NCI-H2196 (cell line): Measurements from ENCODE around the gene ZNF280C.
"Not testable (repeated sequence)": the region's sequence is repeated elsewhere in the genome, so short reads cannot be mapped to it uniquely, and the experiment has no call there.

Experiments used
- DNase-seq: peaks from one replicate; lab custom pipeline; 2025; ENCODE audit not compliant: unreplicated experiment; lab: John Stamatoyannopoulos, UW

The ZNF280C gene

DNA sequence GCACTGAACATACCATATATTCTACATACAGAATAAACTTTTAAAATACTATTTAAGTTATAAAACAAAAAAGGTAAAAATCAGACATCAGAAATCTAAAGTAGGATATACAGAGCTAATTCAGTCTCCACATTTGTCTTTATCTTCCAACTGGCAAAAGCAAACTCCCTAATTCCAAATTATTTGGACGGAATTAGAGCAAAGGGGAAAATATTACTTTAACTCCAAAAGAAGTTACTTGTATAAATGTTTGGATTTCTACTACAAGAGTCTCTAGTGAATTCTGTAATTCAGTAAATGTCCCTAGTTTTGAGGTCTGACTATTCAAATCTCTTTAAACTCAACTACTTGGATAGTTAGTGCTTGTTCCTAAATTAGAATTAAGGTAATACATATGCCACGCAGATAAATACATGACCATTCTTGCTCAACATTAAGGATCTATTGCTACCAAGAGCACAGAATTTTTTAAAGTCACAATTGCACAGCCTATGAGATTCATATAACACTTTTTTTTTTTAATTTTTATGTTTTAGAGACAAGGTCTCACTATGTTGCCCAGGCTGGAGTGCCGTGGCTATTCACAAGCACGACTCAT, 7.3 kb downstream of the ZNF280C start:
- DNase-seq, result no peak

GRCh38 chrX:130260316-130260715, 8.4 kb downstream of the ZNF280C start:
- no peak for DNase-seq

DNA sequence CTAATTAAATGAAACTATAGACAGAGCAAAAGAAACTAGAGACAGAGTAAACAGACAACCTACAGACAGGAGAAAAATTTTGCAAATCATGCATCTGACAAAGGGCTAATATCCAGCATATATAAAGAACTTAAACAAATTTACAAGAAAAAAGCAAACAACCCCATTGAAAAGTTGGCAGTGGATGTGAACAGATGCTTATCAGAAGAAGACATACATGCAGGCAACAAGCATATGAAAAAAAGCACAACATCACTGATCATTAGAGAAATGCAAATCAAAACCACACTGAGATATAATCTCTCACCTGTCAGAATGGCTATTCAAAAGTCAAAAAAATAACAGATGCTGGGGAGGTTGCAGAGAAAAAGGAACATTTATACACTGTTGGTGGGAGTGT, 14.8 kb downstream of the ZNF280C start:
- no peak for DNase-seq

DNA sequence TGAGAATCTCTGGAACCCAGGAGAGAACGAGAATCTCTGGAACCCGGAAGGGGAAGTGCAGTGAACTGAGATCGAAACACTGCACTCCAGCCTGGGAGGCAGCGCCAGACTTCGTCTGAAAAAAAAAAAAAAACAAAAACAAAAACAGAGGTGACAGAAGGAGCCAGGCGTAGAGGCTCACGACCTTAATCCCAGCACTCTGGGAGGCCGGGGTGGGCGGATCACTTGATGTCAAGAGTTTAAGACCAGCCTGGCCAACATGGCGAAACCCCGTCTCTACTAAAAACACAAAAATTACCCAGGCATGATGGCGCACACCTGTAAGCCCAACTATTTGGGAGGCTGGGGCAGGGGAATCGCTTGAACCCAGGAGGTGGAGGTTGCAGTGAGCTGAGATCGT, 17.0 kb downstream of the ZNF280C start:
- DNase-seq, result no peak

DNA sequence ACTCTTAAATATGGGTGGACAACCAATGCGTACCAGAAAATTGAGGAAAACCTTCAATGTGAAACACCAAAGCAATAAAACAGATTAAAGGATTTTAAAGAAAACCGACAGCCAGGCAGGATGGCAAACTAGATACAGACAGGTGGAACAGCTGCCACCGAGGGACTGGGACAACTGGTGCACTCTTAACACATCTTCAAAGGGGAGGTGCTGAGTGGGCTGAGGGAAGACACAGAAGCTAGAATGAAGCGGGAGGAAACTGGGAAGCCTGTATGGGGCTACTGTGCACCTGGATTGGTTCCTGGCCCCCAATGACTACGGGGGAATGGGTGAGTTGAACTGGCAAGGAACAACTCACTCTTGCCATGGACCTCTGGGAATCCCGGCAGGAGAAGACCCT, 20.7 kb downstream of the ZNF280C start:
- no peak for DNase-seq

DNA sequence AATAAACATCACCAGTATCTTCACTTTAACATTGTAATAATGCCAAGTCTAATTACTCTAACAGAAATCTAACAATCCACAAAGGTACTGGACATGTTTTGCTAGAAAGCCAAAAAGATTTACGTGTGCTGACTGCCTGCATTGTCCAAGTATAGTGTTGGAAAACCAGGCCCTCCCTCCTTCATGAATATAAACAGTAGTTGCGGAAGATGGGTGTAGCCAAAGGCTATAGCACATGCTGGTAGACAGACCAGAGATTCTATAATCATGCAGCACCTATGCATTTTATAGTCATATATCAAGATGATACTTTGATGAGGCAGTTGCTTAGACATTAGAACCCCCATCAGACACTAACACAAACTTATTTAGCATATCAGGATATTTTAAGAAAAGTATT, 22.6 kb downstream of the ZNF280C start:
- no peak for DNase-seq

GRCh38 chrX:130245441-130245840, 23.3 kb downstream of the ZNF280C start:
- no peak for DNase-seq

GRCh38 chrX:130231184-130231583, 37.5 kb downstream of the ZNF280C start:
- DNase-seq, result not testable (repeated sequence)

DNA sequence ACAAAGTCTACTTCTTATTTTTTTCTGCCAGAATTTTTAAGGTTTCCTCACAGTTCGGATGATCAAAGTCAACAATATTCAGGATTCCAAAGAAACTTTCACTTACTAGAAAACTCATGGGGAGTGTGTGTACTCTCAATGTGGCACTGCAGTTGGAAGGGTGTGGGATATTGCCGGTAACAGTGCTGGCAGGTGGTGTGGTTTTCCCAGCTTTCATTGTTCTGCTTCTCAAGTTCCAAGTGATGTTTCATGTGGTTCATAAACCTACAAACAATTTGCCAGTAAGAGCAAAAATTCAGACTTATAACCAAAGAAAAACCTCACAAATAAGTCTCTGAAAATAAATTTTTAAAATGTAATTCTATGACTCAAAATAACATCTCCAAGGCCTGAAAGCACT, 39.8 kb downstream of the ZNF280C start:
- no peak for DNase-seq

DNA sequence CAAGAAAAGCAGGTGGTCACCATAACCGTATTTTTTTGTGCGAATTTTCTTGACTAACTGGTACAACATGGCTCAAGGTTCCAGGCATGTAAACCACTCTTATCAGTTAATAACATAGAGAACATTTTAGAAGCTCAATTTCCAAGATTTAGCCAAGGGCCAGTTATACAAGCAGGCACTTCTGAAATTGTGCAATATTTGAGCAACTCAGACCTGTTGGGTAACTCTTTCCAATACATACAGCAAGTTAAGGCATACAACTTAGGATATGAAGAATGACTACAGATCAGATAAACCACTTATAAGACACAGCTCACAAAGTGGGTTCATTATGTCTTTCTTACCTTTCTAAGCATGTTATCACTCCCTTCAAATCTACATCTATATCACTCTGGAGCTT, 43.9 kb downstream of the ZNF280C start:
- DNase-seq, result no peak

- DNase-seq, result no peak
Measured at GRCh38 chrX:130216320-130216719, 52.4 kb downstream of the ZNF280C start.

DNA sequence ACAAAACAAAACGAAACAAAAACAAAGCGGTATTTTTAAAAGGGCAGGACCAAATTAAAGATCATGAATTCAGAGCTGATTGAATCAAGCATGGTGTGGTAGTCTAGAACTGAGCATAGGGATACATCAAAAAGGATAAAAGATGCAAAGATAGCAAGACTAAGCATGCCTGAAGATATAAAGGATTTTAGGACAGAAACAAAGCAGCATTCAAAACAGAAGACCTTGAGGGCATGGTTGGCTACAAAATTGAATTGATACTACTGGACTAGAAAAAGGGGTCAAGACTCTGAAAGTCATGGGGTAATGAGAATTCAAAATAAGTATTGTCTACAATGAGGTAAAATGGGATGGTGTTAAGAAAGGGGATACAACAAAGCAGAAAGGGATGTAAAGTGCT, 55.3 kb downstream of the ZNF280C start:
- DNase-seq, result no peak

GRCh38 chrX:130212371-130212770, 56.3 kb downstream of the ZNF280C start:
- no peak for DNase-seq

DNA sequence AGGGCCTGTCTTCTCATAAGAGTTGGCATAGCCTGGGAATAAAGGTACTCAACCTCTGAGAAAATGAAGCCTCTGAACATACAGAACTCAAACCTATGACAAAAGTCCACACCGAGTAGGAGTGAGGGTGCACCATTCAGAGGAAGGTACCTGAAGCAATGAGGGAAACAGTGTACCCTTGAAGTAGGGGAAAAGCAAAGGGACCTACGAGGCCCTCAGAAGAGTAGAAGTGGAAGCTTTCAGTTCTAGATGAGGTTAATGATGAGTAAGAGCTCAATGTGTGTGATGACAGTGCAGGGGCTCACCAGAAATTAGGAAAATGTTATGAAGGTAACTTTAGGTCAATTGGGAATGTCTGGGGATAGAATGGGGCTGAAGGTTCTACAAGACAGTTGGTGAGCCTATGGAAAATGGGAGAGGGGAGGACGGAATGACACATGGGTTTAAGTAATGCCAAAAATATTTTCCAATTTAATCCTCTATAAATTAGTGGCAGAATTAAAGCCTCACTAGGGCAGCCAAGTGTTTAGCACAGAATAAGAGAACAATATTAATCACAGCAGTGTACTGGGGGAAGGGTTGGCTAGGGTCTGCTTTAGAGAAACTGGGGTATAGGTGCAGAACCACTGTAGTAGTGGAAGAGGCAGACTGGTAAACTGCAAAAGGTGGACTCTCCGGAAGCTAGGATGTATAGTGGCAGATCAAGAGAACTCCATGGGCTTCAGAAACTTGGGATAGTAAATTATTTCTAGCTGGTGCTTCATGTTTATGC, 57.1 kb downstream of the ZNF280C start:
- no peak for DNase-seq

- DNase-seq, result no peak
Measured at GRCh38 chrX:130204647-130205046, 64.1 kb downstream of the ZNF280C start.

DNA sequence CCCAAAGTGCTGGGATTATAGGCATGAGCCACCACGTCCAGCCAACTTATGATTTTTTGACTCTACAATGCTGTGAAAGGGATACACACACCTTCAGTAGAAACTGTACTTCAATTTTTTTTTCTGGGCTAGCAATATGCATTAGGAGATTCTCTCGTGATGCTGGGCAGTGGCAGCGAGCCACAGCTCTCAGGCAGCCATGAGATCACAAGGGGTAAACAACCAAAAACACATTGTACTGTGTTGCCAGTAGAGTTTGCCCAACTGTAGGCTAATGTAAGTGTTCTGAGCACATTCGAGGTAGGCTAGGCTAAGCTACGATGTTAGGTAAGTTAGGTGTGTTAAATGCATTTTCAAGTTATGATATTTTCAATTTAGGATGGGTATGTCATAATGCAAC, 71.2 kb downstream of the ZNF280C start:
- no peak for DNase-seq

- DNase-seq, result no peak
Measured at GRCh38 chrX:130196466-130196865, 72.2 kb downstream of the ZNF280C start.

- DNase-seq, result no peak
Measured at GRCh38 chrX:130190801-130191200, 77.9 kb downstream of the ZNF280C start.

DNA sequence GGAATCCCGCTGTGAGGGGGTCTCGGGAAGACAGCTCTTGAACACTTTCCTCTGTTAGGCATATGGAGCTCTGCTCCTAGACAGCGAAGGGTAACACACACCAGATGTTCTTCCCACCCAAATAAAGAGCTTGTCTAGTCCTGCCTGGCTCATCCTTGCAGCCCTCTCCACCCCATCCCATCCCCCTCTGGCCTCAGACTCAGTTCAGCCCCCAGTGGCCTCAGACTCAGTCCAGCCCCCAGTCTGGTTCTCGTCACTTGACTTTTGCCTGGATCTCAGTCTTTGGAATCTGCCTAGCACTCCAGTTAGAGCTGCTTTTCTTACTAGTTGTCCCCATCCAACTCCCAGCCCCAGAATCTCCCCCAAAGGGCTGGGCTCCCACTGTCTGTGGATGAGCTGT, 82.0 kb downstream of the ZNF280C start:
- no peak for DNase-seq

- no peak for DNase-seq
Measured at GRCh38 chrX:130184857-130185256, 83.8 kb downstream of the ZNF280C start.

DNA sequence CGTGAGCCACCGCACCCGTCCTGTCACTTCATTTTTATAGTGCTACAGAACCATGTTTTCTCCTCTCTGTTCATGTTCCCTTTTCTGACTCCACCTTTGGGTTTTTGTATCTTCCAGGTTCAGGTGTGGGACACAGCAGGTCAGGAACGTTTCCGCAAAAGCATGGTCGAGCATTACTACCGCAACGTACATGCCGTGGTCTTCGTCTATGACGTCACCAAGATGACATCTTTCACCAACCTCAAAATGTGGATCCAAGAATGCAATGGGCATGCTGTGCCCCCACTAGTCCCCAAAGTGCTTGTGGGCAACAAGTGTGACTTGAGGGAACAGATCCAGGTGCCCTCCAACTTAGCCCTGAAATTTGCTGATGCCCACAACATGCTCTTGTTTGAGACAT, 84.5 kb downstream of the ZNF280C start:
- no peak for DNase-seq

GRCh38 chrX:130179579-130180215, 89.0 kb downstream of the ZNF280C start:
- no peak for DNase-seq
